ENCODE data around the gene HOXD12.

The HOXD12 gene

GRCh38 chr2:176093898-176094249 is 5.7 kb upstream of the HOXD12 start:
- no peak for DNase-seq

GRCh38 chr2:176094349-176094748 is 5.2 kb upstream of the HOXD12 start:
- peak; percentile 47 for DNase-seq

- no peak for DNase-seq
Measured at GRCh38 chr2:176095421-176095820, 4.2 kb upstream of the HOXD12 start.

- peak; percentile 41 for DNase-seq
Measured at GRCh38 chr2:176096243-176096985, 3.2 kb upstream of the HOXD12 start.

- peak; percentile 81 for DNase-seq
Measured at GRCh38 chr2:176096986-176097819, 2.4 kb upstream of the HOXD12 start.

- no peak for DNase-seq
Measured at GRCh38 chr2:176097820-176098365, 1.7 kb upstream of the HOXD12 start.

- DNase-seq: peak; percentile 53
Measured at GRCh38 chr2:176098366-176099158, 1.0 kb upstream of the HOXD12 start.

GRCh38 chr2:176099159-176099727 is 352 bp upstream of the HOXD12 start:
- no peak for DNase-seq

GRCh38 chr2:176100547-176101140 is 1.0 kb downstream of the HOXD12 start:
- peak; percentile 47 for DNase-seq

- DNase-seq: no peak
Measured at GRCh38 chr2:176101216-176101830, 1.7 kb downstream of the HOXD12 start.

GRCh38 chr2:176101842-176102241 is 2.2 kb downstream of the HOXD12 start:
- no peak for DNase-seq

GRCh38 chr2:176102309-176102866 is 2.8 kb downstream of the HOXD12 start:
- DNase-seq: no peak

- DNase-seq: no peak
Measured at GRCh38 chr2:176103194-176103593, 3.6 kb downstream of the HOXD12 start.

- peak; percentile 35 for DNase-seq
Measured at GRCh38 chr2:176103742-176104315, 4.2 kb downstream of the HOXD12 start.

- DNase-seq: peak; percentile 55
Measured at GRCh38 chr2:176104316-176105077, 4.9 kb downstream of the HOXD12 start.

- peak; percentile 54 for DNase-seq
Measured at GRCh38 chr2:176105078-176105729, 5.6 kb downstream of the HOXD12 start.

- DNase-seq: peak; percentile 49
Measured at GRCh38 chr2:176105730-176106580, 6.4 kb downstream of the HOXD12 start.
